ENCODE measurements around the gene TRAF3.

Gene TRAF3

DNA sequence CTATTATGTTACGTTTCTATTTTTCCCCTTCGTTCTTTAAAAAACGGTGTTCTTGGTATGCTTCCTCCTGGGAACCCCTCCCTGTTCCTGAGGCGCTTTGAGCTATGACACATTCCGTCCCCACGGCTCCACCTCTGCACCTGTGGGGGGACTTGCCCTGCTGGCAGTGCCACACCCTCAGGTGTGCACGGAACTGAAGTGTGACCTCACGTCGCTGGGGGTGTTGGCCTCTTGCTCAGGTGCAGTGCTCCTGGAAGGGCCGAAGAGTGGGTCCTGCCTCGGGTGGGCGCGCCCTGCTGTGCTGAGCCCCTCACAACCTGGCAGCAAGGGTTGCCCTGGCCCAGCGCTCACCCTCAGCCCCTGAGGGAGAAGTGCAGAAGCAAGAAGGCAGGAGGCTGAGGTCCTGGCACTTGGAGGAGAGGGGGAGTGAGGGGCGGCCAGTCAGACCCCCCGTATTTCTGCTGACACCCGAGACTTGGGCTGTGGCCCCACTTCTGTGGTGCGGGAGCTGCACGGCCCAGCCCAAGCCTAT, 150.2 kb downstream of the TRAF3 start:
- no peak for DNase-seq

GRCh38 chr14:102927878-102928411, 150.7 kb downstream of the TRAF3 start:
- no peak for DNase-seq

GRCh38 chr14:102928412-102929240, 151.4 kb downstream of the TRAF3 start:
- no peak for DNase-seq

DNA sequence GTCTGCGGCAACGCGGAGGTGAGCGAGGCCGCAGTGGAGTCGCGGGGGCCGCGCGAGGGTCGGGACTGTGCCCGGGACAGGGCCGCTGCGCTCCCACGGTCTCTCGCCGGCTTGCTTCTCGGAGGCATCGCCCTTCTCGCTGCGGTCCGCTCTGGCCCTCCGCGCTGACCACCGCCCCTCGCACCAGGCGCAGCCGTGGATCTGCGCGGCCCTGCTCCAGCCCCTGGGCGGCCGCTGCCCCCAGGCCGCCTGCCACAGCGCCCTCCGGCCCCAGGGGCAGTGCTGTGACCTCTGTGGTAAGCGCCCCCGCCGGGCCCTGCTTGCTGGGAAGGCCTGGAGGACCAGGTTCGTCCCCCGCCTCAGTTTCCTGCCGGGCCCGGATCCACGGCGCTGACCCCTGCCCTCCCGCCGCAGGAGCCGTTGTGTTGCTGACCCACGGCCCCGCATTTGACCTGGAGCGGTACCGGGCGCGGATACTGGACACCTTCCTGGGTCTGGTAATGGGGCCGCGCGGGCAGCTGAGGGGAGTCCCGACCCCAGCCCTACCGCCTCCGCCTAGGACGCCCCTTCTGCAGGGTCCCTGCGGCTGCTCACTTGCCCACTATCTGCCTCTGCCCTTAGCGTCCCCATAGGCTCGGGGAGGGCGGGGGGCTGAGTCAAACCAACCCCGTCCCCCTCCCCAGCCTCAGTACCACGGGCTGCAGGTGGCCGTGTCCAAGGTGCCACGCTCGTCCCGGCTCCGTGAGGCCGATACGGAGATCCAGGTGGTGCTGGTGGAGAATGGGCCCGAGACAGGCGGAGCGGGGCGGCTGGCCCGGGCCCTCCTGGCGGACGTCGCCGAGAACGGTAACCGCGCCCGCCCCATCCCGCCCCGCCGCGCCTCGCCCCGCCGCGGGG, 152.2 kb downstream of the TRAF3 start:
- DNase-seq = no peak

DNA sequence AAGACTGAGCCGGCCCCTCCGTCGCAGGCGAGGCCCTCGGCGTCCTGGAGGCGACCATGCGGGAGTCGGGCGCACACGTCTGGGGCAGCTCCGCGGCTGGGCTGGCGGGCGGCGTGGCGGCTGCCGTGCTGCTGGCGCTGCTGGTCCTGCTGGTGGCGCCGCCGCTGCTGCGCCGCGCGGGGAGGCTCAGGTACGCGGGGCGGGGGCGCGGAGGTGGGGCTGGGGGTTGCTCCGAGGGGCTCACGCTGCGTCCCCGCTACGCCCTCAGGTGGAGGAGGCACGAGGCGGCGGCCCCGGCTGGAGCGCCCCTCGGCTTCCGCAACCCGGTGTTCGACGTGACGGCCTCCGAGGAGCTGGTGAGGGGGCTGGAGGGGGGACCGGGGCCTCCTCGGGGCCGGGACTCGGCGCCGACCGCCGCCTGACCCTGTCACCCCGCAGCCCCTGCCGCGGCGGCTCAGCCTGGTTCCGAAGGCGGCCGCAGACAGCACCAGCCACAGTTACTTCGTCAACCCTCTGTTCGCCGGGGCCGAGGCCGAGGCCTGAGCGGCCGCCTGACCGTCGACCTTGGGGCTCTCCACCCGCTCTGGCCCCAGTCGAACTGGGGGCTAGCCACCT, 153.0 kb downstream of the TRAF3 start:
- no peak for DNase-seq

DNA sequence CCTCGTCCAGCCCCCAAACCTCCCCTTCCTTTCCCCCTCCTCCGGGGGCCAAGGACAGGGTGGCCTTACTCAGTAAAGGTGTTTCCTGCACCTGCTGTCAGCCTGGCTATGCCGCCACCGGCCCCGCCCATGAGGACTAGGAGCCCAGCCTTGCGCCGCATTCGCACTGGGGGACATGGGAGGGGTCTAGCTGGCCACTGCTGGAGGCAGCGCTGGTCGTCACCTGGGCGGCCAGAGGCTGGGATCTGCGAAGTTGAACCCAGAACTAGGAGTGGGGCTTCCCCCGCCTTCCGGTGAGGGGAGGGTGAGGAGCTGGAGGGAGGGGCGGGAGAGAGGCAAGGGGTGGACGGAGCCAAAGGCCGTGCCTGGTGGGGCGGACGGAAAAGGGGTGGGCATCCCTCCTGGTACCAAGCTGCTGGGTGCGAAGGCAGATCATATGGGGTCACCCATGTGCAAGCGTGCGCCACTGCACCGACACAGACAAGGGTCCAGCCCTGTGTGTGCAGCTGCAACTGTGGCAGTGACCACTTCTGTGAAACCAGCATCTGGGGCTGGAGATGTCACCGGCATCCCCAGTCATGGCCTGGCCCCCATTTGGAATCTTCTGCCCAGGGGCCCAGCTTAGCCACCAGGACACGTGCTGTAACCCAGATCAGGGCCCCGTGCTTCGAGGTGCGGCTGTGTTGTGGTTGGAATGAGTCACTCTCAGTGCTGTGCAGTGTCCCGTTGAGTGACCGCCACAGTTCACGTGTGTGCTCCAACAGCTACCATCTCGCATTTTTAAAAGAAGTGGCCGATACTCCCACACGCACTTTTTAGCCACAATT, 153.7 kb downstream of the TRAF3 start:
- no peak for DNase-seq

DNA sequence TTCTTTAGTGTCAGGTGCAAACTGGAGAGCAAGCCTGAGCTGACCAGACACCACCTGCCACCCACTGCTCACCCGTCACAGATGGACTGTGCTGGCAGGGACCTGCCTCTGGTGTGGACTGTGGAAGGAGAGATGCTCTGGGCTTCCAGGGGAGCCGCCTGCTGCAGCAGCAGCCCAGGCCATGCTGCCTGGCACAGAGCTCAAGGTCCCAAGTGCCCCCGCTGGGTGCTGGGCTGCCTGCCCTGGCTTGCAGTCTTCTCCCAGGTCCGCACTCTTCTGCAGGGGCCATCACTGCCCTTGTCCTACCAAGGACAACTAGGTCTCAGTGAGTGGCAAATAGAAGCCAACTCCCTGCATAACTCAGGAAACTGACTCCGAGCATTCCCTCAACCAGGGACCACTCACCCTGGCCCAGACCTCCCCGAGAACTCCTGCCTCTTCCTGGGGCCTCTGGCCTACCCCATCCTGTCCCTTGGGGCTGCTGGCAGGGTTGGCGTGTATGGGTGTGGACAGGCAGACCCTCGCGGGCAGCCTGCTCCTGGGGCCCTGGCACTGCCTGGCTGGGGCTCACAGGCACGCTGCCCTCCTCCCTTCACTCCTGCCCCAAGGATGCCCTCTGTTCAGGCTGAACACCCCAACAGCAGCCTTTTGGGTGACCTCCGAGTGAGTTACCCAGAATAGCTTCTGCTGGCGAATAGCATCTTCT, 154.5 kb downstream of the TRAF3 start:
- DNase-seq = no peak

DNA sequence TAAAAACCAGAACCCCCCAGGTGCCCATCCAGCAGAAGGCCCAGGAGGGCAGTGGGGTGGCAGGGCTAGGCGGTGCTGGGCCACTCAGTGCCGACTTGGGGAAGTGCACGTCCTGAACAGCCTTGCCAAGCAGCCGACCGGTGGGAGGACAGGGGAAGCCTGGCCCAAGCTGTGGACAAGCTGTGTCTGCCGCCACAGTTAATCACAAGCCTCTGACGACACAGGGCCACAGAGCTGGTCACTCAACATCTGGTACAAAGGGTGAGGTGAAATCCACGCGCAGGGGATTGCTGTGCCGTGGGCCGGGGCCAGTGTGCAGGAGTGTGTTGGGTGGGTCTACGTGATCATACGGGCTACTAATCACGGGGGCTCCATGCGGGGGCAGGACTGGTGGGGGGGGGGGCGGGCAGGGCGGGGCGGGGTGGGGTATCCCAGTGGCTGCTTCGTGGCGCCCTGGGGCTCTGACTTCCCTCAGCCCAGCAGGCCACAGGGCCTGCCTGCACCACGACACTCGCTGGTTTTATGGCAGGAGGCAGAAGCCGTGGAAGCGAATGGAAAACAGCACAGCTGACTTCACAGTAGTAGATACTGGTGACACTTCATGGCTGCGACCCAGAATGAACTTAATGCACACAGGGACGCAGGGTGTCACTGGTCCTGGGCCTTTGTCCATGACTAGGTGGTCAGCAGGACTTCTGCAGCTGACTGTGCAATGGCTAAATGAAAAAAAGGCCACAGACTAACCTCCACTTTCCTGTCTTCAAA, 155.4 kb downstream of the TRAF3 start:
- DNase-seq = no peak

DNA sequence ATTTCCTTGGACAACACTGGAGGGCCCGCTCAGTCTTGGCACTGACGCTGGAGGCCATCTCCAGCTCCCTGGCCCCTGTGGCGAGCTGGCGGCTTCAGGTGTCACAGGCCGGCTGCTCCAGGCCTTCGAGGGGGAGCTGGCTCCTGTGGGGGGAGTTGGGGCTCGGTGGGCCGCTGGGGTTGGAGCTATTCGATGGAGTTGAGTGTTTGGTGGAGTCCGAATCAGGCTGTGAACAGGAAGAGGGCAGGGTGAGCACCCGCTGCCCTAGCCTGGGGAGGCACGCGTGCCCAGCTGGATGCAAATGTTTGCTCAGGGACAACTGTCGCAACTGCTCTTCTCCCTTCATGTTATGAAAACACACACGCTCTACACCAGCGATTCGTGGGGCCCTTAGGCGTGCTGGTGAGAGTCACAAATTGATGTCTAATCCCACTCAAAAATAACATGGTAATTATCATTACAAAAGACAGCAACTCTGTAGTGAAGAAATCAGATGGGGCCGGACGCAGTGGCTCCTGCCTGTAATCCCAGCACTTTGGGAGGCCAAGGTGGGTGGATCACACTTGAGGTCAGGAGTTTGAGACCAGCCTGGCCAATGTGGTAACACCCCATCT, 156.5 kb downstream of the TRAF3 start:
- DNase-seq = no peak

GRCh38 chr14:102935756-102936155, 158.5 kb downstream of the TRAF3 start:
- DNase-seq = no peak

GRCh38 chr14:102937331-102938175, 160.3 kb downstream of the TRAF3 start:
- DNase-seq = no peak

GRCh38 chr14:102938191-102938590, 160.9 kb downstream of the TRAF3 start:
- no peak for DNase-seq

GRCh38 chr14:102939329-102939728, 162.1 kb downstream of the TRAF3 start:
- no peak for DNase-seq

GRCh38 chr14:102939820-102940561, 162.7 kb downstream of the TRAF3 start:
- DNase-seq = no peak

DNA sequence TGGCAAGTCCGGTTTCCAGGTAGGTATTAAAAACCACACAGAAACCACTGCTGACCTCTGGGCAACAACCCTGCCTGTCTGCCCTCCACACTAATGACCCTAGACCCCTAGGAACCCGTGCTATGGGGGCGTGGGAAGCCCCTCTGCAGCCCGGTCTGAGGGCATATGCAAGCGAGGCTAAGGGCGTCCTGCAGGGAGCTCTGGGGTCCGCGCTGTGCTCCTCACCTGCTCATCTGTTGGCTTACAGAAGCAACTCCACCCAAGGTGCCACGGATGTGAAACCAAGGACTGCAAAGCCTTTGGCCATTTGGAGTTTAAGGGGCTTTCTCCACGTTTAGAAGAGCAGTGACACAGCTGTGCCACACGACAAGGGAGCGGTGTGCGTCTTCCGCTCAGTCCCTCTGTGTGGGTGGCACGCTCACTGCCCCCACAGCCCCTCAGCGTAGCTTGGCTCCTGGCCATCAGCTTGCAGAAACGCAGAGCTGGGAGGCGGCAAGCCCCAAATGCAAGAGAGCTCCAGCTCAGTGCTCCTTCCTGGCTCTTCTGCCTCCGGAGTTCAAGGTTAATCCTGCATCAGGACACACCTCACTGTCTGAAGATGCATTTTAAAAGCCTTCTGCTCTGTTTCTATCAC, 163.6 kb downstream of the TRAF3 start:
- DNase-seq = no peak

- no peak for DNase-seq
These were observed 164.3 kb downstream of the TRAF3 start for GRCh38 chr14:102941419-102942011.

DNA sequence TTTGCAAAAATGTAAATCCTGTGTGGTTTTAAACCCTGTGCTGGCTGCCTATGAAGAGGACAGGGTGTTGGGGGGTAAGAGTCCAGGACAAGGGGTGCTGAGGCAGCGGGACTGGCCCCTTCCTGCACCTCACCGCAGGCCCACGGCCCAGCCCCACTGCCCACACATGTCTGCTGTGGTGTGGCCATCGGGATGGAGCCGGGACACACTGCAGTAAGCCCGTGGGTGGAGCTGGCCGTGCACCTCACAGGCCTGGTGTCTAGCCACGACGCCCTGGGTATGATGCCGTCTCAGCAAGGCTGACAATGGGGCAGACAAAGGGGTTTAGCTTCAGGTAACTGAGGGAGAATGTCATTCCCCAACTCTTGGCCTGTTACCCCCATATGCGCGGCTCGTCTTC, 164.8 kb downstream of the TRAF3 start:
- no peak for DNase-seq
